HEK293T (cell line): ENCODE measurements around the gene HNRNPF.

Experiments used
- CTCF ChIA-PET: fragments of 350-600 bp; formaldehyde crosslinking; extraction: SDS; loops from one replicate; lab custom pipeline; 2021; ENCODE audit warnings: antibody characterized with exemption, inconsistent platforms; lab: Yijun Ruan, JAX
- POLR2A ChIA-PET: fragments of 350-600 bp; formaldehyde crosslinking; extraction: SDS; loops from one replicate; lab custom pipeline; 2020; ENCODE audit warnings: antibody characterized with exemption, inconsistent platforms; lab: Yijun Ruan, JAX
- DNase-seq: peaks from one replicate; pipeline ENCODE4 v3.0.0; 2012; ENCODE audit warnings: mixed read lengths; ENCODE audit errors: extremely low spot score
- ARNT ChIP-seq: fragments of 450-650 bp; IDR thresholded peaks from 2 replicates; pipeline ENCODE4 v1.6.1; 2017; ENCODE audit warnings: mild to moderate bottlenecking
- BHLHE40 ChIP-seq: fragments of 450-650 bp; IDR thresholded peaks from 2 replicates; pipeline ENCODE4 v1.6.1; 2016; ENCODE audit warnings: mild to moderate bottlenecking, moderate library complexity, borderline replicate concordance
- CTBP1 ChIP-seq: fragments of 450-650 bp; IDR thresholded peaks from 2 replicates; pipeline ENCODE4 v1.6.1; 2016; ENCODE audit warnings: borderline replicate concordance
- ELF4 ChIP-seq: fragments of 450-650 bp; IDR thresholded peaks from 2 replicates; pipeline ENCODE4 v1.6.1; 2017; ENCODE audit warnings: antibody characterized with exemption
- FOXA1 ChIP-seq: fragments of 450-650 bp; IDR thresholded peaks from 2 replicates; pipeline ENCODE4 v1.6.1; 2016; ENCODE audit warnings: mild to moderate bottlenecking
- FOXK2 ChIP-seq: fragments of 450-650 bp; IDR thresholded peaks from 2 replicates; pipeline ENCODE4 v1.6.1; 2016; ENCODE audit warnings: mild to moderate bottlenecking
- FOXM1 ChIP-seq: fragments of 450-650 bp; IDR thresholded peaks from 2 replicates; pipeline ENCODE4 v1.6.1; 2017; ENCODE audit warnings: mild to moderate bottlenecking, borderline replicate concordance
- HDGF ChIP-seq: fragments of 450-650 bp; IDR thresholded peaks from 2 replicates; pipeline ENCODE4 v1.6.1; 2017; ENCODE audit warnings: antibody characterized with exemption, borderline replicate concordance
- L3MBTL2 ChIP-seq: fragments of 450-650 bp; conservative IDR thresholded peaks from 2 replicates; pipeline ENCODE4 v1.6.1; 2016; ENCODE audit warnings: mild to moderate bottlenecking
- LEF1 ChIP-seq: fragments of 450-650 bp; IDR thresholded peaks from 2 replicates; pipeline ENCODE4 v1.6.1; 2017; ENCODE audit warnings: mild to moderate bottlenecking, borderline replicate concordance
- NFRKB ChIP-seq: fragments of 450-650 bp; IDR thresholded peaks from 2 replicates; pipeline ENCODE4 v1.6.1; 2016; ENCODE audit warnings: mild to moderate bottlenecking, moderate library complexity
- PKNOX1 ChIP-seq: fragments of 450-650 bp; IDR thresholded peaks from 2 replicates; pipeline ENCODE4 v1.6.1; 2016
- SP1 ChIP-seq: fragments of 450-650 bp; IDR thresholded peaks from 2 replicates; pipeline ENCODE4 v1.6.1; 2017
- SUZ12 ChIP-seq: fragments of 450-650 bp; IDR thresholded peaks from 2 replicates; pipeline ENCODE4 v1.6.1; 2016; ENCODE audit warnings: mild to moderate bottlenecking
- TARDBP ChIP-seq: fragments of 450-650 bp; IDR thresholded peaks from 2 replicates; pipeline ENCODE4 v1.6.1; 2016
- ZNF384 ChIP-seq: fragments of 450-650 bp; IDR thresholded peaks from 2 replicates; pipeline ENCODE4 v1.6.1; 2016

Gene HNRNPF

GRCh38 chr10:43417950-43418768 is 9.2 kb upstream of the HNRNPF start:
- DNase-seq: no peak
- ChIA-PET CTCF (interaction anchor here (0.6 to 0.7 kb wide), 2 partner anchors 39 to 76 kb away, joined by 3 to 4 read pairs; no protein-coding TSS in a partner anchor), POLR2A (interaction anchor here (1.0 kb wide), 1 partner anchor 9 kb away, joined by 3 read pairs; the partner anchor contains the start of gene HNRNPF)
- no peak for TF ChIP-seq ARNT
- no peak for TF ChIP-seq TARDBP
- no peak for TF ChIP-seq BHLHE40
- TF ChIP-seq HDGF: no peak
- no peak for TF ChIP-seq FOXM1
- TF ChIP-seq FOXK2: no peak
- TF ChIP-seq FOXA1: no peak
- no peak for TF ChIP-seq ZNF384
- no peak for TF ChIP-seq NFRKB
- no peak for TF ChIP-seq PKNOX1
- no peak for TF ChIP-seq ELF4
- TF ChIP-seq L3MBTL2: no peak
- TF ChIP-seq LEF1: no peak

GRCh38 chr10:43415544-43415943 is 6.6 kb upstream of the HNRNPF start:
- no peak for DNase-seq
- no peak for TF ChIP-seq SP1
- TF ChIP-seq PKNOX1: no peak
- no peak for TF ChIP-seq FOXK2
- TF ChIP-seq FOXM1: no peak
- no peak for TF ChIP-seq NFRKB
- no peak for TF ChIP-seq L3MBTL2
- no peak for TF ChIP-seq LEF1
- no peak for TF ChIP-seq ARNT
- TF ChIP-seq ZNF384: no peak
- no peak for TF ChIP-seq SUZ12
- ChIA-PET POLR2A (no interaction called here), CTCF (no interaction called here)

GRCh38 chr10:43411536-43411935 is 2.5 kb upstream of the HNRNPF start:
- no peak for DNase-seq
- ChIA-PET POLR2A (interaction anchor here (5.1 kb wide), 1 partner anchor 9 kb away, joined by 37 read pairs; no protein-coding TSS in a partner anchor), CTCF (no interaction called here)
- no peak for TF ChIP-seq BHLHE40
- TF ChIP-seq NFRKB: no peak
- no peak for TF ChIP-seq FOXA1
- no peak for TF ChIP-seq ELF4
- no peak for TF ChIP-seq CTBP1
- TF ChIP-seq HDGF: no peak
- TF ChIP-seq FOXM1: no peak
- no peak for TF ChIP-seq ARNT
- TF ChIP-seq LEF1: no peak
- TF ChIP-seq TARDBP: no peak
- TF ChIP-seq SUZ12: no peak
- no peak for TF ChIP-seq FOXK2
- no peak for TF ChIP-seq ZNF384
- TF ChIP-seq PKNOX1: no peak
- no peak for TF ChIP-seq L3MBTL2

GRCh38 chr10:43410345-43410744 is 1.4 kb upstream of the HNRNPF start:
- DNase-seq: no peak
- POLR2A ChIA-PET: interaction anchor here (1.7 to 5.1 kb wide), 2 partner anchors 10 to 26 kb away, joined by 6 to 37 read pairs; no protein-coding TSS in a partner anchor
- CTCF ChIA-PET: interaction anchor here (1.3 kb wide), 1 partner anchor 10 kb away, joined by 3 read pairs; no protein-coding TSS in a partner anchor
- no peak for TF ChIP-seq ARNT
- no peak for TF ChIP-seq FOXK2
- TF ChIP-seq L3MBTL2: no peak
- TF ChIP-seq NFRKB: no peak
- no peak for TF ChIP-seq SP1

- no peak for DNase-seq
- CTCF ChIA-PET: interaction anchor here (1.3 kb wide), 1 partner anchor 11 kb away, joined by 3 read pairs; no protein-coding TSS in a partner anchor
- POLR2A ChIA-PET: interaction anchor here (0.8 to 5.1 kb wide), 8 partner anchors 8 to 117 kb away, joined by 3 to 37 read pairs (median 4); no protein-coding TSS in a partner anchor
- no peak for TF ChIP-seq ARNT
- TF ChIP-seq FOXM1: no peak
- no peak for TF ChIP-seq NFRKB
- TF ChIP-seq TARDBP: no peak
- no peak for TF ChIP-seq BHLHE40
- TF ChIP-seq SUZ12: no peak
- TF ChIP-seq FOXA1: no peak
These were observed 561 bp upstream of the HNRNPF start for GRCh38 chr10:43409385-43410109.

- CTCF ChIA-PET: no interaction called here
- DNase-seq: no peak
- POLR2A ChIA-PET: interaction anchor here (1.1 to 5.1 kb wide), 5 partner anchors 10 to 28 kb away, joined by 3 to 37 read pairs (median 6); partner anchors contain the start of gene ZNF487
- TF ChIP-seq TARDBP: no peak
- no peak for TF ChIP-seq SP1
- TF ChIP-seq PKNOX1: no peak
- no peak for TF ChIP-seq LEF1
- TF ChIP-seq BHLHE40: no peak
- TF ChIP-seq FOXK2: no peak
- no peak for TF ChIP-seq L3MBTL2
- TF ChIP-seq SUZ12: no peak
- no peak for TF ChIP-seq ZNF384
- no peak for TF ChIP-seq NFRKB
- TF ChIP-seq HDGF: no peak
- no peak for TF ChIP-seq ELF4
- no peak for TF ChIP-seq FOXM1
- TF ChIP-seq ARNT: no peak
- no peak for TF ChIP-seq CTBP1
- TF ChIP-seq FOXA1: no peak
These were observed 666 bp downstream of the HNRNPF start for GRCh38 chr10:43408331-43408709.
